ENCODE data around the gene GAS2L2.

- TF ChIP-seq EZH2 (IDR thresholded peaks at IDR 0.05; ENCODE audit: low read depth), result no peak
- no peak for TF ChIP-seq CTCF (conservative IDR thresholded peaks at IDR 0.05)
Observed at GRCh38 chr17:35736236-35736635, 16.8 kb downstream of the GAS2L2 start.

All from PC-9 (cell line).